Measurements from ENCODE around the gene DNM1.

Gene DNM1

DNA sequence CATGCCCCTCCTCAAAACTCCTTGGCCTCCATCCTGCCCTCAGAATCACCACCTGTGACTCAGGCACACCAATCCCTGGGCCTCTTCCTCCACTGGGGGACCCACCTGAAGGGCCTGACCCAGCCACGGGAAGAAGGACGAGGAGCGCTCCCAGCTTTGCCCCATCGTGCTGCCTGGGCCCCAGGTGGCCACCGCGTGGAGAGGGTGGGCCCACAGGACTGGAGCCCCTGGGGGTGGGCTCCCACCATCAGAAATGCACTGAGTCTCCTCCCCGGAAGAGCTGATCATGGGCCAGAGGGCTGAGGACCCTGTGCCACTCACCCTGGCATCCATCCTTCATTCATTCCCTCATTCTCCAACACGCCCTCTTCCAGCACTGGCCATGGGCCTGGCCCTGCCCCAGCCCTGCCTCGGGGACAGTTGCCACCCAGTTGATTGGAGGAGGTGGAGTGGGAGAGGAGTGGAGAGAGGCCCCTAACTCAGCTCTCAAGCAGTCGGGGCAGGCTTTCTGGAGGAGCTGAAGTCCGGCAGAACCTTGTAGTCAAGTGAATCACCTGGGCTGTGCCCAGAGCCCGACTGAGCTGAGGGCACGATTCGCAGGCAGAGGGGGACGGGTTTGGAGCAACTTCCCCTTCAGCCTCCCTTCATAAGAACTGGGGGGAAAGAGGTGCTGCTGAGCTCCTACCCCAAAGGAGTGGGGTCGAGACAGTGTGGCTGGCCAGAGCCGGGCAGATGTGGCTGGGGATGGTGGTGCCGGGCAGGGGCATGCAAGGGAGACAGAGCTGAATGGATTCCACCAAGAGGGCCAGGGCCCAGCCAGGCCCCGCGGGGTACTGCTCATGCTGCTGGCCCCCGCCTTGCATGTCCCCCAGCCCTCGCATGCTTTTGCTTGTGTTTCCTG, 29.6 kb downstream of the DNM1 start:
- H3K27ac ChIP-seq (replicated peaks) = no peak overlapping the region
- no peak overlapping the region for H3K4me3 ChIP-seq (replicated peaks; ENCODE audit: insufficient read depth, low read length)
- no peaks in the 10 kb centered on the region for H3K27me3 ChIP-seq (ENCODE audit: insufficient read depth, poor library complexity, severe bottlenecking)
- DNase-seq (ENCODE audit: low read depth in 1 of 2, low spot score in 1 of 2) = no peak
- TF ChIP-seq SPI1 (IDR thresholded peaks at IDR 0.05; ENCODE audit: borderline replicate concordance, low read depth) (no peak), POLR2AphosphoS5 (IDR thresholded peaks at IDR 0.05; ENCODE audit: low read depth) (no peak), GABPA (IDR thresholded peaks at IDR 0.05; ENCODE audit: low read depth) (no peak)
- TF ChIP-seq, protein P1, sequence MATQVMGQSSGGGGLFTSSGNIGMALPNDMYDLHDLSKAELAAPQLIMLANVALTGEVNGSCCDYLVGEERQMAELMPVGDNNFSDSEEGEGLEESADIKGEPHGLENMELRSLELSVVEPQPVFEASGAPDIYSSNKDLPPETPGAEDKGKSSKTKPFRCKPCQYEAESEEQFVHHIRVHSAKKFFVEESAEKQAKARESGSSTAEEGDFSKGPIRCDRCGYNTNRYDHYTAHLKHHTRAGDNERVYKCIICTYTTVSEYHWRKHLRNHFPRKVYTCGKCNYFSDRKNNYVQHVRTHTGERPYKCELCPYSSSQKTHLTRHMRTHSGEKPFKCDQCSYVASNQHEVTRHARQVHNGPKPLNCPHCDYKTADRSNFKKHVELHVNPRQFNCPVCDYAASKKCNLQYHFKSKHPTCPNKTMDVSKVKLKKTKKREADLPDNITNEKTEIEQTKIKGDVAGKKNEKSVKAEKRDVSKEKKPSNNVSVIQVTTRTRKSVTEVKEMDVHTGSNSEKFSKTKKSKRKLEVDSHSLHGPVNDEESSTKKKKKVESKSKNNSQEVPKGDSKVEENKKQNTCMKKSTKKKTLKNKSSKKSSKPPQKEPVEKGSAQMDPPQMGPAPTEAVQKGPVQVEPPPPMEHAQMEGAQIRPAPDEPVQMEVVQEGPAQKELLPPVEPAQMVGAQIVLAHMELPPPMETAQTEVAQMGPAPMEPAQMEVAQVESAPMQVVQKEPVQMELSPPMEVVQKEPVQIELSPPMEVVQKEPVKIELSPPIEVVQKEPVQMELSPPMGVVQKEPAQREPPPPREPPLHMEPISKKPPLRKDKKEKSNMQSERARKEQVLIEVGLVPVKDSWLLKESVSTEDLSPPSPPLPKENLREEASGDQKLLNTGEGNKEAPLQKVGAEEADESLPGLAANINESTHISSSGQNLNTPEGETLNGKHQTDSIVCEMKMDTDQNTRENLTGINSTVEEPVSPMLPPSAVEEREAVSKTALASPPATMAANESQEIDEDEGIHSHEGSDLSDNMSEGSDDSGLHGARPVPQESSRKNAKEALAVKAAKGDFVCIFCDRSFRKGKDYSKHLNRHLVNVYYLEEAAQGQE (IDR thresholded peaks at IDR 0.05; ENCODE audit: insufficient replicate concordance, low read depth) = no peak
- TF ChIP-seq, protein P2, sequence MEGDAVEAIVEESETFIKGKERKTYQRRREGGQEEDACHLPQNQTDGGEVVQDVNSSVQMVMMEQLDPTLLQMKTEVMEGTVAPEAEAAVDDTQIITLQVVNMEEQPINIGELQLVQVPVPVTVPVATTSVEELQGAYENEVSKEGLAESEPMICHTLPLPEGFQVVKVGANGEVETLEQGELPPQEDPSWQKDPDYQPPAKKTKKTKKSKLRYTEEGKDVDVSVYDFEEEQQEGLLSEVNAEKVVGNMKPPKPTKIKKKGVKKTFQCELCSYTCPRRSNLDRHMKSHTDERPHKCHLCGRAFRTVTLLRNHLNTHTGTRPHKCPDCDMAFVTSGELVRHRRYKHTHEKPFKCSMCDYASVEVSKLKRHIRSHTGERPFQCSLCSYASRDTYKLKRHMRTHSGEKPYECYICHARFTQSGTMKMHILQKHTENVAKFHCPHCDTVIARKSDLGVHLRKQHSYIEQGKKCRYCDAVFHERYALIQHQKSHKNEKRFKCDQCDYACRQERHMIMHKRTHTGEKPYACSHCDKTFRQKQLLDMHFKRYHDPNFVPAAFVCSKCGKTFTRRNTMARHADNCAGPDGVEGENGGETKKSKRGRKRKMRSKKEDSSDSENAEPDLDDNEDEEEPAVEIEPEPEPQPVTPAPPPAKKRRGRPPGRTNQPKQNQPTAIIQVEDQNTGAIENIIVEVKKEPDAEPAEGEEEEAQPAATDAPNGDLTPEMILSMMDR (IDR thresholded peaks at IDR 0.05; ENCODE audit: insufficient read depth, low read length) = no peak

DNA sequence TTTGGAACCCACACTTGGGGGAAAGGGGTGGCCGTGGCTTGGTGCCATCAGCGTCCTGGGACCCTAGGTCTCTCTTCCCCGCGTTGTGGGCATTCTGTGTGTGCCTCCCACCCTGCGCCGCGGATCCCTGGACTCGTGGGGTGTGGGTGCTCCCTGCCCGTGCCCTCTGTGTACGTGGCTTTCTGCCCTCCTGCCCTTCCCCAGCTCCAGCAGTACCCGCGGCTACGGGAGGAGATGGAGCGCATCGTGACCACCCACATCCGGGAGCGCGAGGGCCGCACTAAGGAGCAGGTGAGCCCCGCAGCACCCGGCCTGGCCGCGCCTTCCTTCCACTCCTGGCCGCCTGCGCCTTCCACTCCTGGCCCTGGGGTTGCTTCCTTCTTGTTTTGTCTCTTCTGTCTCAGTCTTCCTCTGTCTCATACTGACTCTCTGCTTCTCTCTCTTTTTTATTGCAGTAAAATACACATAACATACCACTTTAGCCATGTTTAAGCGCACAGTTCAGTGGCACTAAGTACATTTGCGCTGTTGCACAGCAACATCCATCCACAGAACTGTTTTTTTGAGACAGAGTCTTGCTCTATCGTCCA, 30.7 kb downstream of the DNM1 start:
- TF ChIP-seq POLR2AphosphoS5 (IDR thresholded peaks at IDR 0.05; ENCODE audit: low read depth) = no peak; the same call in 1 of the 2 replicates
- TF ChIP-seq, protein P2 (IDR thresholded peaks at IDR 0.05; ENCODE audit: insufficient read depth, low read length) = no peak
- no peak for TF ChIP-seq SPI1 (IDR thresholded peaks at IDR 0.05; ENCODE audit: borderline replicate concordance, low read depth)
- TF ChIP-seq, protein P1 (IDR thresholded peaks at IDR 0.05; ENCODE audit: insufficient replicate concordance, low read depth) = no peak
- TF ChIP-seq GABPA (IDR thresholded peaks at IDR 0.05; ENCODE audit: low read depth) = no peak
- H3K27ac ChIP-seq (replicated peaks) = no peak overlapping the region
- no peak overlapping the region for H3K4me3 ChIP-seq (replicated peaks; ENCODE audit: insufficient read depth, low read length)
- no peak for DNase-seq (ENCODE audit: low read depth in 1 of 2, low spot score in 1 of 2)
- H3K27me3 ChIP-seq (ENCODE audit: insufficient read depth, poor library complexity, severe bottlenecking) = no peaks in the 10 kb centered on the region

DNA sequence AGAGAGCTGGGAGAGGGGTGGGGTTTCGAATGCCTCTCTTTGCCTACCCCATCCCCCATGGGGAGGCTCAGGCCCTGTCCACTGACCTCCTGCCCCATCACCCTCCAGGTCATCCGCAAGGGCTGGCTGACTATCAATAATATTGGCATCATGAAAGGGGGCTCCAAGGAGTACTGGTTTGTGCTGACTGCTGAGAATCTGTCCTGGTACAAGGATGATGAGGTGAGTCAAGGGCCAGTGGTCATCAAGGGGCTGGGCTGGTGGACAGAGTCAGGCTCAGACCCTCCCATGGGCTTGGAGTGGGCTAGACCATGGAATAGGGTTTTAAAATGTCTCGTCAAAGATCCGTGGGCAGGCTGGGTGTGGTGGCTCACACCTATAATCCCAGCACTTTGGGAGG, 38.9 kb downstream of the DNM1 start:
- Histone ChIP-seq H3K27ac (replicated peaks) (no peak overlapping the region), H3K4me3 (replicated peaks; ENCODE audit: insufficient read depth, low read length) (no peak overlapping the region), H3K27me3 (ENCODE audit: insufficient read depth, poor library complexity, severe bottlenecking) (no peaks in the 10 kb centered on the region)
- TF ChIP-seq, protein P1 (IDR thresholded peaks at IDR 0.05; ENCODE audit: insufficient replicate concordance, low read depth) = no peak
- no peak for TF ChIP-seq SPI1 (IDR thresholded peaks at IDR 0.05; ENCODE audit: borderline replicate concordance, low read depth)
- TF ChIP-seq, protein P2 (IDR thresholded peaks at IDR 0.05; ENCODE audit: insufficient read depth, low read length) = no peak
- no peak for TF ChIP-seq GABPA (IDR thresholded peaks at IDR 0.05; ENCODE audit: low read depth)
- TF ChIP-seq POLR2AphosphoS5 (IDR thresholded peaks at IDR 0.05; ENCODE audit: low read depth) = no peak
- DNase-seq (ENCODE audit: low read depth in 1 of 2, low spot score in 1 of 2) = no peak
